ENCODE data around the gene HCN3.
"Not testable (repeated sequence)": the region's sequence is repeated elsewhere in the genome, so short reads cannot be mapped to it uniquely, and the experiment has no call there.

The HCN3 gene

GRCh38 chr1:155277070-155277901 is at the start of gene HCN3:
HCN3 (plus strand) TSS chr1:155277463; CDS start chr1:155277591, 128 bp downstream.
- peak; percentile 98 for DNase-seq (ENCODE audit: low read depth, low spot score)

DNA sequence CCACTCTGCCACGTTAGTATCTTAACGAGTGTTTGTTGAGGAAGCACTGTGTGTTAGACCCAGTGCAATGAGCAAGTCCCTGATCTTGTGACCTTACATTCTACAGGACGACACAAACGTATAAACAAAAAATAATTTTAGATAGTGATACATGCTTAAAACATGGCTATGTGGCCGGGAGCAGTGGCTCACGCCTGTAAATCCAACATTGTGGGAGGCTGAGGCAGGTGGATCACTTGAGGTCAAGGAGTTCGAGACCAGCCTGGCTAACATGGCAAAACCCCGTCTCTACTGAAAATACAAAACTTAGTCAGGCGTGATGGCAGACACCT is 49.2 kb upstream of the HCN3 start:
- DNase-seq (ENCODE audit: low read depth, low spot score), result no peak

DNA sequence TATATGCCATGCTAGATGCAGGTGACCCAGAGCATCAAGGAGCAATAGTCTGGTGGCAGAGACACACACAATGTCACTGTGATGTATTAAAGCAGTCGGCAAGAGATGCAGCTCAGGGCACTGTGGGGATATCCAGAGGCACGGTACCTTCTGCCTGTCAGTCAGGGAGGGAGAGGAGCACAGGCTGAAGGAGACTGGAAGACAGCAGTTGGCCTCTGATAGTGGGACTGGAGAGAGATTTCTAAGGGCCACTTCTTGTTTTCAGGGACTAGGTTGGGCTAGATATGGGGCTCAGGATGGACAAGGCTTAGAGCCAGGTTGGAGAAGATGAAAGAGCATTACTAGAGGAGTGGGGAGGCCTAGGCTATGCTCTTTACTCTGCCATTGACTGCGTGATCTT is 46.0 kb upstream of the HCN3 start:
- DNase-seq (ENCODE audit: low read depth, low spot score), result not testable (repeated sequence)

- not testable (repeated sequence) for DNase-seq (ENCODE audit: low read depth, low spot score)
These were observed 45.0 kb upstream of the HCN3 start for GRCh38 chr1:155232001-155232978.

DNA sequence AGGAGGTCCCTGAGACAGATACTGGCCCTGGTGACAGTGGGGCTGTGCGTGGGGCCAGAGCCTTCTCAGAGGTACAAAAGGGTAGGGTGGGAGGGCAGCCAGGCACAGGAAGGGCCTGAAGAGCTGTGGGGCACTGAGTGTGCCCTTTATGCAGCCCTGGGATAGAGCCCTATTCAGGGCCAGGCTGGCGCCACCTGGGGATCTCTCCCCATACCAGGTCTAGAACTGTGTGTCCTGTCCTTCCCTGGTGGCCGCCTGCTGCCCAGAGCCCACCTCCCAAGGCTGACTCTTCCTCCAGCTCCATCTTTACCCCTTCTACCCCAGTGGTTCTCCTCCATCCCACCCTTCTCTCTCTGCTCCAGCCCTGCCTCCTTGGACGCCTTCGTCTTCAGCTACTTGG is 43.8 kb upstream of the HCN3 start:
- DNase-seq (ENCODE audit: low read depth, low spot score), result not testable (repeated sequence)

- not testable (repeated sequence) for DNase-seq (ENCODE audit: low read depth, low spot score)
These were observed 41.9 kb upstream of the HCN3 start for GRCh38 chr1:155235375-155235774.

- no peak for DNase-seq (ENCODE audit: low read depth, low spot score)
These were observed 40.8 kb upstream of the HCN3 start for GRCh38 chr1:155236451-155236850.

- peak; percentile 67 for DNase-seq (ENCODE audit: low read depth, low spot score)
These were observed 36.1 kb upstream of the HCN3 start for GRCh38 chr1:155241069-155241679.

DNA sequence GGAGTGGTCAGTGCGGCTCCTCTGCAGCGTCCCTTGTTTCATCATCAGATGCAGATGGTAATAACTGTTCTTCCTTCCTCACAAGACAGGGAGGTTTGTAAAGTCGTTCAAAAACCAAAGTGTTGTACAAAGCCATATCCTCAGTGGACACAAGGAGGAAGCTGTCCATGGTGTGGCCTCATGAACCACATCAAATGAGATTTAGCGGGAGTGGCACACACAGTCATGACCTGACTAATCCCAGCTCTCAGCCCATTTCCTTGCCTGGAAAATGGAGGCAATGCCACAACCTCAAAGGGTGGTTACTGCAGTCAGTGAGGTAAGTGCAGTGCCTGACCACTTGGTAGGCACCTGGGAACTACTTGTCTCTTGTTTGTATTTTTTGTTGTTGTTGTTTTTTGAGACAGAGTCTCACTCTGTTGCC is 35.4 kb upstream of the HCN3 start:
- no peak for DNase-seq (ENCODE audit: low read depth, low spot score)

DNA sequence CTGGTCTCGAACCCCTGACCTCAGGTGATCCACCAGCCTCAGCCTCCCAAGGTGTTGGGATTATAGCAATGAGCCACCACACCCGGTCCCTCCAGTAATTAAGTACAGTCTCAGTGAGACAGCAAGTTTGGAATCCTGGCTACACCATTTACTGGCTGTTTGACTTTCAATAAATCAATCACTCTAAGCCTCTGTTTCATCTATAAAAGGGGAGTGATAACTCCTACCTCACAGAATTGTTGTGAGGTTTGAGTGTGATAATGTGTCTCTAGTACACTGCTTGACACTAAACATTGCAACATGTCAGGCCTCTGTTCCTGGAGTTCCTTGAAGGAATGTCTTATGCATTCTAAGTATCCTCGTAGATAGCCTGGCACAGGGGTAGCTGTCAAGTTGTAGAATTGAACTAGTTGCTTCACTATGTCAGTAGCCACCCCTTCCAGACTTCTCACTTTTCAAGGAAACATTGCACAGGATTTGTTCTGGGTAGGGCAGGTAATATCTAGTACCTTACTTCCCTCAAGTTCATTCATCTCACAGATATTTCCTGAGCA is 34.4 kb upstream of the HCN3 start:
- no peak for DNase-seq (ENCODE audit: low read depth, low spot score)

GRCh38 chr1:155244368-155245162 is 32.7 kb upstream of the HCN3 start:
- peak; percentile 100 for DNase-seq (ENCODE audit: low read depth, low spot score)

DNA sequence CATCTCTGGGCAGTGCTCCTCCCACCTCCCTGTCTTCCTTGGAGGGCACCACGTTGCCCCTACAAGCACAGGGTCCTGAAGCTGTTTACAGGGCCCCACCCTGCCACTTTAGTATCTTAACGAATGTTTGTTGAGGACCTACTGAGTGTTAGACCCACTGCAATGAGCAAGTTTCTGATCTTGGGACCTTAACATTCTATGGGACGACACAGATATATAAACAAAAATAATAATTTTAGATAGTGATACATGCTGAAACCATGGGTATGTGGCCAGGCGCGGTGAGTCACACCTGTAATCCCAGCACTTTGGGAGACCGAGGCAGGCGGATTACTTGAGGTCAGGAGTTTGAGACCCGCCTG is 32.1 kb upstream of the HCN3 start:
- DNase-seq (ENCODE audit: low read depth, low spot score), result no peak

GRCh38 chr1:155246796-155247195 is 30.5 kb upstream of the HCN3 start:
- not testable (repeated sequence) for DNase-seq (ENCODE audit: low read depth, low spot score)

DNA sequence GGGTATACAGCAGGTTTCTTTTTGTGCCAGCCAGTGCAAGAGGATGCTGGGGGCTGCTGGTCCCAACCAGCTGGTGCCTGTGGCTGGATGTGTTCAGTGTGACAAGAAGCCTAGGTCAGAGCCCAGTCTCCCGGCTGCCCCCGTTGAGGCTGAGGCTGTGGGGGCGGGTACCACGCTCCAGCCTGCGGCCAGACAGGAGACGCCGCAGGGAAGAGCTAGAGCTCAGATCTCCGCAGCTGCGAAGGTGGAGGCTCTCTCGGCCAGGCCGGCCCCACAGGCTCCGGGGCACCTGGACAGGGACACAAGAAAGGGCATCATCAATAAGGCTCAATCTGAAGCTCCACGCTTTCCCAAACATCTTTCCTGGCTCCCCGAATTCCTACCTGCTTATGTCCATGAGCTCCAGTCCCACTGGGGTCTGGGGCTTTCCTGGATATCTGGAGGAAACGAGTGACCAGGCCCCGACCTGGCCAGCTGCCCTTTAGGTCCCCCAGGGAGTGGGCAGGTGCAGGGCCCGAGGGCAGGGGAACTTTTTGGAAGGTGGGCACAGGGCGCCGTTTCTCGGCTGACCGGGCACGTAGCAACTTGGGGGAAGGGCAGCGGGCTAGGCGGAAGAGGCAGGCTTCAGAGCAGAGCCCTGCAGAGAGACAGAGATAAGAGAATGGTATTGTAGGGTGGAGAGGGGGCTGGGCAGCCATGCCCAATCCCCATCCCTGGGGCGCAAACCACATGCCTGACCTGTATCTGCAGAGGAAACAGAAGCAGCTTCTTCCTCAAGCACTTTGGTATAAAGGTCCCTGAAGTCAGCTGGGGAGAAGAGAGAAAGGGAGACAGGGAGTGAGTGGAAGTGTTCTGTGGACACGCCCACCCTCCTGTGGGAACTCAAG is 29.4 kb upstream of the HCN3 start:
- peak; percentile 72 for DNase-seq (ENCODE audit: low read depth, low spot score)

- no peak for DNase-seq (ENCODE audit: low read depth, low spot score)
These were observed 27.0 kb upstream of the HCN3 start for GRCh38 chr1:155250246-155250632.

GRCh38 chr1:155250633-155251449 is 26.4 kb upstream of the HCN3 start:
- peak; percentile 97 for DNase-seq (ENCODE audit: low read depth, low spot score)

GRCh38 chr1:155251566-155251965 is 25.7 kb upstream of the HCN3 start:
- no peak for DNase-seq (ENCODE audit: low read depth, low spot score)

GRCh38 chr1:155253208-155253607 is 24.1 kb upstream of the HCN3 start:
- DNase-seq (ENCODE audit: low read depth, low spot score), result peak; percentile 71

DNA sequence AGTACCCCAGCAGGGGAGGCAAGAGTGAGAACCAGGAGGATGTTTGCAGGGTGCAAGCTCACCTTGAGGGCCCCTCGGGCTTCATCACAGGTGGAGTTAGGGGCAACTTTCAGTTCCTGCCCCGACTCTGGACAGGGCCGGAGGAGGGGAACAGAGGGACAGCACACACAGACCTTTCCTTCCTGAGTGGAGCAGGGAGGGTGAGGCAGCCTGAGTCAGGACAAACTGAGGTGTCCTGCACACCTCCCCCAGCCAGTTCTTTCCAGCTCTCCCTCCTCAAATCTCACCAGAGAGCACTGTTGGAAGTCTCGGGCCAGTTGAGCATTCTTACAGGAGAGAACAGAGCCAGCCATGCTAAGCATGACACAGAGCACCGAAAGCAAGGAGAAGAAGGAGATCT is 23.5 kb upstream of the HCN3 start:
- DNase-seq (ENCODE audit: low read depth, low spot score), result no peak

All from ELF-1 (cell line).